ENCODE measurements around the gene MPZL3.

MPZL3 gene

DNA sequence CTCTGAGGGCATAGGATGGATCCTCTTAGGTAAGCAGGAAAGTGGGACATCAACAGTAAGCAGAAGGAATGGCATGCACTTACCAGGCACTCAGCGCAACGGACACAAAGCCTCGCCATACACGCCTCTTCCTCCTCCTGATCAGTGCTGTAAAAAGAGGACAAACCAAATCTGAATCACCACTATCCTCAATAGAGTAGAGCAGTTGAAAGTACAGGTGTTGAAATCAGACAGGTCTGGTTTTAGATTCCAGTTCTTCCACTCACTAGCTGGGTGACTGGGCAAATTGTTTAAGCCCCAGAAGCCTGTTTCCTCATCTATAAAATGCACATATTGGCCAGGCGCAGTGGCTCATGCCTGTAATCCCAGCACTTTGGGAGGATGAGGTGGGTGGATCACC lies 18.8 kb downstream of the MPZL3 start:
- Histone ChIP-seq H3K27me3 (ENCODE audit: control insufficient read depth in 1 of 2, insufficient read depth in 1 of 2, low read length in 2 of 2) (peaks cover 5 to 35% of the 10 kb centered on the region in 2 experiments), H3K9me3 (ENCODE audit: control insufficient read depth, low read length) (no peaks in the 10 kb centered on the region)

GRCh38 chr11:118232659-118233058 lies 19.5 kb downstream of the MPZL3 start:
- Histone ChIP-seq H3K4me2 (ENCODE audit: low read length, poor library complexity, severe bottlenecking) (no peak overlapping the region), H3K9me3 (ENCODE audit: control insufficient read depth, low read length) (no peaks in the 10 kb centered on the region), H3K27me3 (ENCODE audit: control insufficient read depth in 1 of 2, insufficient read depth in 1 of 2, low read length in 2 of 2) (peaks cover 5 to 37% of the 10 kb centered on the region in 2 experiments), H2BK5ac (ENCODE audit: low read depth, low read length, poor library complexity, severe bottlenecking) (no peak overlapping the region), H3K4ac (ENCODE audit: low read depth in 1 of 2, low read length in 2 of 2) (no peak overlapping the region), H2BK12ac (ENCODE audit: low read length in 2 of 2) (no peak overlapping the region), H2BK120ac (ENCODE audit: low read depth, low read length) (no peak overlapping the region), H3K79me1 (replicated peaks; ENCODE audit: low read length, poor library complexity, severe bottlenecking) (no peaks in the 10 kb centered on the region), H2AK5ac (ENCODE audit: low read length, severe bottlenecking) (no peak overlapping the region), H3K27ac (ENCODE audit: low read length, poor library complexity, severe bottlenecking) (no peak overlapping the region), H3K4me1 (ENCODE audit: control insufficient read depth, insufficient read depth, low read depth, low read length) (no peaks in the 10 kb centered on the region), H2AFZ (ENCODE audit: low read depth, low read length) (no peak overlapping the region), H3K23ac (ENCODE audit: low read length in 2 of 2) (no peak overlapping the region), H3K36me3 (ENCODE audit: control insufficient read depth in 1 of 2, insufficient read depth in 2 of 2, low read depth in 1 of 2, low read length in 2 of 2) (no peaks in the 10 kb centered on the region), H2BK15ac (ENCODE audit: low read depth, poor library complexity, severe bottlenecking) (no peak overlapping the region), H3K14ac (ENCODE audit: low read length in 2 of 2) (no peak overlapping the region), H3K9ac (ENCODE audit: low read length) (no peak overlapping the region), H4K8ac (ENCODE audit: low read length) (no peak overlapping the region), H3K18ac (ENCODE audit: low read depth in 1 of 2, low read length in 2 of 2) (no peak overlapping the region), H4K91ac (ENCODE audit: low read length) (no peak overlapping the region), H3K4me3 (ENCODE audit: insufficient read depth in 1 of 2, low read depth in 1 of 2, low read length in 2 of 2) (no peak overlapping the region)
- DNase-seq: no peak
- WGBS: 80% methylated on average over 1 of the region's 1 CpG

More for the DNA sequence above, 18.8 kb downstream of the MPZL3 start:
- Histone ChIP-seq H2AFZ (ENCODE audit: low read depth, low read length) (no peak overlapping the region), H2BK120ac (ENCODE audit: low read depth, low read length) (no peak overlapping the region), H4K8ac (ENCODE audit: low read length) (no peak overlapping the region), H3K18ac (ENCODE audit: low read depth in 1 of 2, low read length in 2 of 2) (no peak overlapping the region), H2BK15ac (ENCODE audit: low read depth, poor library complexity, severe bottlenecking) (no peak overlapping the region), H3K79me1 (replicated peaks; ENCODE audit: low read length, poor library complexity, severe bottlenecking) (no peaks in the 10 kb centered on the region), H3K23ac (ENCODE audit: low read length in 2 of 2) (no peak overlapping the region), H4K91ac (ENCODE audit: low read length) (no peak overlapping the region), H3K4me3 (ENCODE audit: insufficient read depth in 1 of 2, low read depth in 1 of 2, low read length in 2 of 2) (no peak overlapping the region), H2BK12ac (ENCODE audit: low read length in 2 of 2) (no peak overlapping the region), H3K27ac (ENCODE audit: low read length, poor library complexity, severe bottlenecking) (no peak overlapping the region), H3K4me2 (ENCODE audit: low read length, poor library complexity, severe bottlenecking) (no peak overlapping the region), H3K14ac (ENCODE audit: low read length in 2 of 2) (no peak overlapping the region), H3K4me1 (ENCODE audit: control insufficient read depth, insufficient read depth, low read depth, low read length) (no peaks in the 10 kb centered on the region), H3K9ac (ENCODE audit: low read length) (no peak overlapping the region), H3K36me3 (ENCODE audit: control insufficient read depth in 1 of 2, insufficient read depth in 2 of 2, low read depth in 1 of 2, low read length in 2 of 2) (no peaks in the 10 kb centered on the region), H2BK5ac (ENCODE audit: low read depth, low read length, poor library complexity, severe bottlenecking) (no peak overlapping the region), H2AK5ac (ENCODE audit: low read length, severe bottlenecking) (no peak overlapping the region), H3K4ac (ENCODE audit: low read depth in 1 of 2, low read length in 2 of 2) (no peak overlapping the region)
- no peak for DNase-seq
- WGBS: 92% methylated on average over 1 of the region's 5 CpGs

DNA sequence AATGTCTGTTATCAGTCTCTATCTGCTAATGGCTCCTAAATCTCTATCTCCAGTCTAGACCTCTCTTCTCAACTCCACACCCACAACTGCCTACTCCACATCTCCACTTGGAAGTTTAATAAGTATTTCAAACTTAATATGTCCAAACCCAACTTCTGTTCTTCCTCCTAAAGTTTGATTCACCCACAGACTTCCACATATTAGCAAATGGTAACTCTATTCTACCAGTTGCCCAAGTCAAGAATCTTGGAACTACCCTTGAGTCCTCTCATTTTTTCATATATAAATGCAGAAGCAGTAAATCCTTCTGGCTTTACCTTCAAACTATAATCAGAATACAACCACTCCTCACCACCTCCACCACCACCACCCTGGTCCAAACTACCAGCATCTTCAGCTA lies 20.7 kb downstream of the MPZL3 start:
- no peaks in the 10 kb centered on the region for H3K4me1 ChIP-seq (ENCODE audit: control insufficient read depth, insufficient read depth, low read depth, low read length)
- no peak overlapping the region for H3K4me3 ChIP-seq (ENCODE audit: insufficient read depth in 1 of 2, low read depth in 1 of 2, low read length in 2 of 2)
- H2AFZ ChIP-seq (ENCODE audit: low read depth, low read length): no peak overlapping the region
- no peak overlapping the region for H2AK5ac ChIP-seq (ENCODE audit: low read length, severe bottlenecking)
- no peak overlapping the region for H3K4me2 ChIP-seq (ENCODE audit: low read length, poor library complexity, severe bottlenecking)
- no peak overlapping the region for H2BK120ac ChIP-seq (ENCODE audit: low read depth, low read length)
- no peak overlapping the region for H2BK12ac ChIP-seq (ENCODE audit: low read length in 2 of 2)
- H3K27ac ChIP-seq (ENCODE audit: low read length, poor library complexity, severe bottlenecking): no peak overlapping the region
- H3K18ac ChIP-seq (ENCODE audit: low read depth in 1 of 2, low read length in 2 of 2): no peak overlapping the region
- no peak for DNase-seq
- no peaks in the 10 kb centered on the region for H3K79me1 ChIP-seq (replicated peaks; ENCODE audit: low read length, poor library complexity, severe bottlenecking)
- no peak overlapping the region for H2BK5ac ChIP-seq (ENCODE audit: low read depth, low read length, poor library complexity, severe bottlenecking)
- H3K14ac ChIP-seq (ENCODE audit: low read length in 2 of 2): no peak overlapping the region
- no peak overlapping the region for H4K8ac ChIP-seq (ENCODE audit: low read length)
- no peak overlapping the region for H4K91ac ChIP-seq (ENCODE audit: low read length)
- H3K36me3 ChIP-seq (ENCODE audit: control insufficient read depth in 1 of 2, insufficient read depth in 2 of 2, low read depth in 1 of 2, low read length in 2 of 2): no peaks in the 10 kb centered on the region
- H3K9ac ChIP-seq (ENCODE audit: low read length): no peak overlapping the region
- H3K4ac ChIP-seq (ENCODE audit: low read depth in 1 of 2, low read length in 2 of 2): no peak overlapping the region
- no peak overlapping the region for H2BK15ac ChIP-seq (ENCODE audit: low read depth, poor library complexity, severe bottlenecking)
- H3K23ac ChIP-seq (ENCODE audit: low read length in 2 of 2): no peak overlapping the region
- H3K9me3 ChIP-seq (ENCODE audit: control insufficient read depth, low read length): no peaks in the 10 kb centered on the region
- H3K27me3 ChIP-seq (ENCODE audit: control insufficient read depth in 1 of 2, insufficient read depth in 1 of 2, low read length in 2 of 2): peaks cover 5 to 33% of the 10 kb centered on the region in 2 experiments

DNA sequence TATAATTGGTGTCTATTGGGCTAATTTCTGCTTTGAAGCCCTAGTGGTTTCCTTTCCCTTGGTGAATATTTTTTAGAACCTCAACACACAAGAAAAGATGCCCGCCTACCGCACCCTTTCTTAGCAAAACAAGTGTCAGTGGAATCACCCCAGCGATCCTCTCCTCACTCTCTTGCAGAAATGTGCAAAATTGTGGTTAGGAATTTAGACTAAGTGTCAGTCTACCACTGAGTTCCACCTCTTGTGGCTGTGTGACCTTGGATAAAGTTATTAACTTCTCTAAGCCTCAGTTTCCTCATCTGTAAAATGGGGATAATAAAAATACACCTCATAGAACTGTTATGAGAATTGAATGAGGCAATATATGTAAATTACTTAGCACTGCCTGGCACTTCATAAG lies 22.1 kb downstream of the MPZL3 start:
- Histone ChIP-seq H3K23ac (ENCODE audit: low read length in 2 of 2) (no peak overlapping the region), H2BK15ac (ENCODE audit: low read depth, poor library complexity, severe bottlenecking) (no peak overlapping the region), H3K4me3 (ENCODE audit: insufficient read depth in 1 of 2, low read depth in 1 of 2, low read length in 2 of 2) (no peak overlapping the region), H4K8ac (ENCODE audit: low read length) (no peak overlapping the region), H3K4me1 (ENCODE audit: control insufficient read depth, insufficient read depth, low read depth, low read length) (no peaks in the 10 kb centered on the region), H3K27me3 (ENCODE audit: control insufficient read depth in 1 of 2, insufficient read depth in 1 of 2, low read length in 2 of 2) (peaks cover 6 to 20% of the 10 kb centered on the region in 2 experiments), H2BK12ac (ENCODE audit: low read length in 2 of 2) (no peak overlapping the region), H3K79me1 (replicated peaks; ENCODE audit: low read length, poor library complexity, severe bottlenecking) (no peaks in the 10 kb centered on the region), H3K36me3 (ENCODE audit: control insufficient read depth in 1 of 2, insufficient read depth in 2 of 2, low read depth in 1 of 2, low read length in 2 of 2) (no peaks in the 10 kb centered on the region), H3K9me3 (ENCODE audit: control insufficient read depth, low read length) (no peaks in the 10 kb centered on the region), H2AFZ (ENCODE audit: low read depth, low read length) (no peak overlapping the region), H3K18ac (ENCODE audit: low read depth in 1 of 2, low read length in 2 of 2) (no peak overlapping the region), H2BK120ac (ENCODE audit: low read depth, low read length) (no peak overlapping the region), H2AK5ac (ENCODE audit: low read length, severe bottlenecking) (no peak overlapping the region), H3K4ac (ENCODE audit: low read depth in 1 of 2, low read length in 2 of 2) (no peak overlapping the region), H2BK5ac (ENCODE audit: low read depth, low read length, poor library complexity, severe bottlenecking) (no peak overlapping the region), H3K14ac (ENCODE audit: low read length in 2 of 2) (no peak overlapping the region), H3K9ac (ENCODE audit: low read length) (no peak overlapping the region), H4K91ac (ENCODE audit: low read length) (no peak overlapping the region), H3K27ac (ENCODE audit: low read length, poor library complexity, severe bottlenecking) (no peak overlapping the region), H3K4me2 (ENCODE audit: low read length, poor library complexity, severe bottlenecking) (no peak overlapping the region)
- no peak for DNase-seq
- no CpG with 5 or more reads among the region's 3 CpGs for WGBS

Data from mesenchymal stem cell (in vitro differentiated cells and primary cell).